H7 (cell line): Measurements from ENCODE around the gene SYNE3. TPM values are rescaled to one million over a fixed set of nuclear protein-coding genes. Genes with fewer than 3 reads are reported as not detected.

Experiments
- DNase-seq: peaks from one replicate; pipeline ENCODE4 v3.0.0; 2012
- H3K27me3 ChIP-seq: 2 replicates; pipeline ENCODE4 v1.6.0; 2011; ENCODE audit warnings: mild to moderate bottlenecking, low read length; ENCODE audit not compliant: control insufficient read depth, insufficient read depth
- H3K36me3 ChIP-seq: replicated peaks from 2 replicates; pipeline ENCODE4 v1.5.1; 2011; ENCODE audit warnings: low read length; ENCODE audit not compliant: control insufficient read depth, insufficient read depth
- H3K4me3 ChIP-seq: 2 replicates; pipeline ENCODE4 v1.5.1; 2011; ENCODE audit warnings: low read depth, mild to moderate bottlenecking, control low read depth, low read length, moderate library complexity; ENCODE audit not compliant: insufficient read depth
- total RNA-seq: library from RNA; depleted of rRNA; stranded (reverse); fragments of >200 nt; shearing (Covaris generic); gene quantifications from 2 replicates; pipeline ENCODE4 v1.2.3, GENCODE V29; 2014

The SYNE3 gene
- total RNA-seq, 1 experiment from 2014 or later: 0.31 TPM

DNA sequence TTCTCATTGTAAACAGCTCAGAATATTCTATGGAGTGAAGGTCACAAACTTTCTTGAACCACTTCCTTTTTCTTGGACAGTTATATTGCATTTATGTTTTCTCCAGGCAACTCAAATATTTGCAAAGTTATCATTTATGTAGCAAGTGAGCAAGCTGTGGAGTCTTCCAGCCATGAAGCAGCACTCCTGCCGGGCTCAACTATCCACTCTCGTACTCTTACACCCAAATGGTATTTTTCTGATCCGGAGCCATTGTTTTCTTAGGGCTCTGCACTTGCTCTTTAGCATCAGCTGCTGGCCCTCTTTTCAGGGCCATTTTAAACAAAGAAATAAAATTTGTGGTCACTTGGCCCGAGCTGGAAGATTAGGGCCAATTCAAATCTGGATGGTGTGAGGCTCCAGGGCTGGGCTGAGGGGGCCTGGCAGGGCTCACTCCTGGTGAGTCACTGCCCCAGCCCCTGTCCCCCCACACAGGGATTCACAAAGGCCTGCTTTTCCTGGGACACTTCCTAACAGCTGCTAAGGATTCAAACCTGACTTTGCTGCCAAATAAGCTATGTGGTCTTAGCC is 19.7 kb downstream of the SYNE3 start:
- Histone ChIP-seq H3K27me3 (no peaks in the 10 kb centered on the region), H3K4me3 (no peak overlapping the region), H3K36me3 (no peaks in the 10 kb centered on the region)
- DNase-seq: no peak

DNA sequence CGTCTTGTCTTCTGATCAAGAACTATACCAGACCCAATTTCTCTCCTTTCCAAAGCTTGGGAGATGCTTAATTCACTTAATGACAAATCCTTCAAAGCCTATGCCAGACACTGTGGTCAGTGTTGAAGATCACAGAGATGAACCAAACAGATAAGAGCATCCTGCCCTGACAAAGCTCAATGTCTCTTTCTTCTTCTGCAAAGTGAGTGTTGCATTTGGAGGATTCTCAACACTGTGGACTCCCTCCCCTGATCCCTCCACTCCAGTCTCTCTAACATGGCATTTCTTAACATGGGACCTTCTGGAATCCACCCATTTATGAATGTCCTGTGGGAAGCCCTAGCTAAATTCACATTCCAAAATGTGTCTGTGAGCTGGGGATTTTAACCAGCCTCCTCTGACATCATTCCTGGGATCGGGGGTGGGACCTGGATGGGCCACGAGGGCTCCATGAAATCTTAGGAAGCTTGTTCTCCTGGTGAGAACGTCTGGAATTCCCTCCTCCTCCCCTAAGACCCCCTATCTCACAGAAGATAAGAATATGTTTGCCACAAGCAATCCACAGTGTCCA is 20.3 kb downstream of the SYNE3 start:
- no peaks in the 10 kb centered on the region for H3K36me3 ChIP-seq
- no peaks in the 10 kb centered on the region for H3K27me3 ChIP-seq
- no peak for DNase-seq
- no peak overlapping the region for H3K4me3 ChIP-seq

DNA sequence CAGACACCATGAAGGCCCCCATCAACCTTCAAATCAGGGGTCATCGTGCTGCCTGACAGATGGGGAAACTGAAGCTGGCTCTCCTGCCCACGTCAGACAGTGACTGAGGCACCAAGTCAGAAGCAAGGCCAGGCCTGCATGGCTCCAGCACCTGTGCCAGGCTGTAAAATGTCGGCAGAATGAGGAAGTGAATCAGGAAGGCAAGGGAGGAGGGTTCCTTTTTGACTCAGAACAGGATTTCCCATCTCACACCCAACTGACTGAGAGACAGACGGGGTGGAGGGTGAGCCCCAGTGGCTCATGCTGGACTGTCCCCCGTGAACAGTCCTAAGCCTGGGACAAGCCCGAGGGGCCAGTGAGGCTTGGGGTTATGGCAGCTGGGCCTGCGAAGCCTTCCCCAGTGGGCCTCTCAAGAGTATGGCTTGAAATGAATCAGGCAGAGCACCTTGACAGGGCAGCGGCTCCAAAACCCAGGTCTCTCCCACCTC is 20.9 kb downstream of the SYNE3 start:
- no peaks in the 10 kb centered on the region for H3K27me3 ChIP-seq
- H3K36me3 ChIP-seq: no peaks in the 10 kb centered on the region
- H3K4me3 ChIP-seq: no peak overlapping the region
- DNase-seq: no peak

DNA sequence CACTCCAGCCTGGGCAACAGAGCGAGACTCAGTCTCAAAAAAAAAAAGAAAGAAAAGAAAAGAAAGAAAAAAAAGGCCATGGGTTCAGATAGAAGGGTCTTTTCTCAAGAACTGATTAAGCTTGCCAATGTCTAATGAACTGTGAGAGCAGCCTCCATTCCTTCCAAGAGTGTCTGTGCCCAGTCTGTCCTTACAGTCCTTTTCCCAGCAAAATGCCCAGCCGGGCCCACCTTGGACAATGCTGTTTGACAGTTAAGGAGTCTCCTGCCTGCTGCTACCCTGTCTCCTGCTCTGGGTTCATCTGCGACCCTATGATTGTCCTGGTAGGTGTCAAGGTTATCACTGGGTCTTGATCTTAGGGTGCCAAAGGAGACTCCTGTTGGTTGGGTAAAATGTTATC is 21.4 kb downstream of the SYNE3 start:
- H3K4me3 ChIP-seq: no peak overlapping the region
- H3K36me3 ChIP-seq: no peaks in the 10 kb centered on the region
- H3K27me3 ChIP-seq: no peaks in the 10 kb centered on the region
- no peak for DNase-seq

DNA sequence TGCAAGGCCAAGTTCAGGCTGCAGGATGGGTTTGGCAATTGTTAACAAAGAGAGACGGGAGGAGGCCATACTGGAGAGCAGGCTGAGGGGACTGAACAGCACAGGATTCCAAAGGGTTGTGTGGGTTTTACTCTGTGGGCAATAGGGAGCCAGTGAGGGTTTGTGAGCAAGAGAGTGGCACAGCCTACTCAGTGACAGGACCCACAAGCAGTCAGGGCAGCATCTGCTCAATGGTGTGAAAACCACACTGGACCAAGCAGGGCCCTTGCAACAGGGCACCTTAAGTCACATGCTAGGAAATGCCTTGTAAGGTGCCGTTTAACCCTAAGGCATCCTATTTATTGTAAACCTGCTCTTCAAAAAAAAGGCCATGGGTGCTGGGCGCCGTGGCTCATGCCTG is 22.0 kb downstream of the SYNE3 start:
- Histone ChIP-seq H3K27me3 (no peaks in the 10 kb centered on the region), H3K36me3 (no peaks in the 10 kb centered on the region), H3K4me3 (no peak overlapping the region)
- no peak for DNase-seq

DNA sequence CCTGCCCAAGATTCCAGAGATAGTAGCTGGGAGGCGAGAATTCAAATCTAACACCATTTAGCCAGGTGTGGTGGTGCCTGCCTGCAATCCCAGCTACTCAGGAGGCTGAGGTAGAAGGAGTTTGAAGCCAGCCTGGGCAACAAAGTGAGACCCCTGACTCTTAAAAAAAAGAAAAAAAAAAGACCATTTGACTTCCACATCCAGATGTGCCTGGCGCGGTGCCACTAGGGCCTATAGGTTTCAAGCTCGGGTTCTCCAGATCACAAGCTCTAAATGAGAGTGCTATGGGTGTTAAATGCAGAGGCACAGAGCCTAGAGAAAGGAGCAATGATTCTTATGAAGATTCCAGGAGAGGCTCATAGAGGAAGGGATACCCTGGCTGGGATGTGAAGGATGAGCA is 22.5 kb downstream of the SYNE3 start:
- Histone ChIP-seq H3K36me3 (no peaks in the 10 kb centered on the region), H3K4me3 (no peak overlapping the region), H3K27me3 (no peaks in the 10 kb centered on the region)
- DNase-seq: no peak

DNA sequence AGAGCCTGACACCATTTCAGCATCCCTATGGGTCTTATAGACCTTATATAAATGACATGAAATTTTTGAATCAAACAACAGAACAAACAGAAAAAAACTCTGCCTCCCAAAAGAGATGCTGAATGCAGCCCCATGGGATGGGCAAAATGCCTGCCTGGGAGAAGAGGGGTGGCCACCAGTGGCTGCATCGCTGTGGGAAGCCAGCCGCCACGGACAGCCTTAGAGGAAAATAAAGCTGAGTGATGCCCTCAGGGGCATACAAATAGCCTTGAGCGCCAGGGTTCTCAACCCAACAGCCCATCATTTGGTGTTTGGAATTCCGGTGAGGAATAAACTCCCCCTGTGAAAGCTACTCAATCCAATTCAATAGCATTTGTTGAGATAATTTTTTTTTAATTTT is 22.9 kb downstream of the SYNE3 start:
- Histone ChIP-seq H3K36me3 (no peaks in the 10 kb centered on the region), H3K27me3 (no peaks in the 10 kb centered on the region), H3K4me3 (no peak overlapping the region)
- DNase-seq: no peak

DNA sequence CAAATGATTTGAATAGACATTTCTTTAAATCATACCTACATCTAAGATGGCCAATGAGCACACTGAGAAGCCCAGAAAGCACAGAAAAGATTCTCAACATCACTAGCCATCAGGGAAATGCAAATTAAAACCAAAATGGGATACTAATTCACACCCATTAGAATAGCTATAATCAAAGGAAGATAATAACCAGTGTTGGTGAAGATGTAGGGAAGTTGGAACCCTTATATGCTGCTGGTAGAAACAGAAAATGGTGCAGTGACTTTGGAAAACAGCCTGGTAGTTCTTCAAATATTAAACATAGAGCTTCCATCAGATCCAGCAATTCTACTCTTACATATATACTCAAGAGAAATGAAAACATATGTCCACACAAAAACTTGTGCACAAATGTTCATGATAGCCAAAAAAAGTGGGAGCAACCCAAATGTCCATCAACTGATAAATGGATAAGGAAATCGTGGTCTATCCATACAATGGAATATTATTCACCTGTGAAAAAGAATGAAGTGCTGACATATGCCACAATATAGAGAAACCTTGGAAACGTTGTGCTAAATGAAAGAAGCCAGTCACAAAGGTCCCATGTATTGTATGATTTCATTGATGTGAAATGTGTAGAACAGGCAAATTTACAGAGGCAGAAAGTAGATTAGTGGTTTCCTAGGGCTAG is 24.4 kb downstream of the SYNE3 start:
- H3K36me3 ChIP-seq: no peaks in the 10 kb centered on the region
- no peaks in the 10 kb centered on the region for H3K27me3 ChIP-seq
- H3K4me3 ChIP-seq: no peak overlapping the region
- DNase-seq: no peak

DNA sequence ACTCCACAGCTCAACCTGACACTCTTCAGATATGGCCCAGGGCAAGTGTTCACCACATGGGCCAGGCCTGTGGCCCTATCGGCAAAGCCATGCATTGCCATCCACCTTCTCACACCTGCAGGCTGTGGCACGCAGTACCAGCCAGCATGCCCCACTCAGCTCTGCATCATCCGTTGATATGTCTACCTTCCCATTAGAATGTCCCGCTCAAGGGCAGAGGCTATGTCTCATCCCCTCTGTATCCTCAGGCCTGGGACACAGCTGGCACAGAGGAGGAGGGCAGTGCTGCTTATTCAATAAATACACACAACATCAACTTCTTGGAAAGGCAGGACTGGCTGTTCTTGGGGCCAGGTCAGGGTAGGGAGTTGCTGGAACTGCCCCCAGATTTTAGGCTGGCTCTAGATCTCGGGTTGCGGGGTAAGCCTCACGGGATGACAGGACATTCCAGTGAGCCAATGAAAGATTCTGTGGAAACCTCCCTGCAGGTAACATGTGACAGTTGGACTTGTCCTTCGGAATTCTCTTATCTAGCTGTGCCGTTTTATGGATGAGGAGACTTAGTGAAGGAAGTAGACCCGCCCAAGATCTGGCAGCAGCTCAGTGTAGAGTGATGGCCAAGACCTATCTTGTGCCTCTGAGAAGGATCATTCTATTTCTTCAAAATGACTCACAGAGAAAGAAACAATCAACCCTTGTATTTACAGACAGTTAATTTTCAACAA is 25.6 kb downstream of the SYNE3 start:
- no peak for DNase-seq
- H3K4me3 ChIP-seq: no peak overlapping the region
- H3K27me3 ChIP-seq: no peaks in the 10 kb centered on the region
- no peaks in the 10 kb centered on the region for H3K36me3 ChIP-seq

DNA sequence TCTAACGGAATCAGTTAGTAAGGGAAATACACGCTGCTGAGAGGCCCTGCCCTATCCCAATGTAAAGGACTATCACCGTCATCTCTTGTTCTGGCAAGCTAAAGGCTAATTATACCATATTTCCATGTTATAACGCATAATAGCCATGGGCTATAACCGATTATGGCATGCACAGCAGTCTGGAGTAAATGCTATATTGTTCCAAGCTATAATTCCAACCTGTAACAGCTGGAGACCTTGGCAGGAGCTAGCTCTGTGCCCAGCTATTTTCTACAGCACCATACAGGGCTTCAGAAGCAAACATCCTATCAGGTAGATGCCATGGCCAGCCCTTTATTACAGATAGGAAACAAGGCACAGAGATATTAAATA is 26.3 kb downstream of the SYNE3 start:
- DNase-seq: no peak
- no peaks in the 10 kb centered on the region for H3K36me3 ChIP-seq
- H3K27me3 ChIP-seq: no peaks in the 10 kb centered on the region
- H3K4me3 ChIP-seq: no peak overlapping the region

DNA sequence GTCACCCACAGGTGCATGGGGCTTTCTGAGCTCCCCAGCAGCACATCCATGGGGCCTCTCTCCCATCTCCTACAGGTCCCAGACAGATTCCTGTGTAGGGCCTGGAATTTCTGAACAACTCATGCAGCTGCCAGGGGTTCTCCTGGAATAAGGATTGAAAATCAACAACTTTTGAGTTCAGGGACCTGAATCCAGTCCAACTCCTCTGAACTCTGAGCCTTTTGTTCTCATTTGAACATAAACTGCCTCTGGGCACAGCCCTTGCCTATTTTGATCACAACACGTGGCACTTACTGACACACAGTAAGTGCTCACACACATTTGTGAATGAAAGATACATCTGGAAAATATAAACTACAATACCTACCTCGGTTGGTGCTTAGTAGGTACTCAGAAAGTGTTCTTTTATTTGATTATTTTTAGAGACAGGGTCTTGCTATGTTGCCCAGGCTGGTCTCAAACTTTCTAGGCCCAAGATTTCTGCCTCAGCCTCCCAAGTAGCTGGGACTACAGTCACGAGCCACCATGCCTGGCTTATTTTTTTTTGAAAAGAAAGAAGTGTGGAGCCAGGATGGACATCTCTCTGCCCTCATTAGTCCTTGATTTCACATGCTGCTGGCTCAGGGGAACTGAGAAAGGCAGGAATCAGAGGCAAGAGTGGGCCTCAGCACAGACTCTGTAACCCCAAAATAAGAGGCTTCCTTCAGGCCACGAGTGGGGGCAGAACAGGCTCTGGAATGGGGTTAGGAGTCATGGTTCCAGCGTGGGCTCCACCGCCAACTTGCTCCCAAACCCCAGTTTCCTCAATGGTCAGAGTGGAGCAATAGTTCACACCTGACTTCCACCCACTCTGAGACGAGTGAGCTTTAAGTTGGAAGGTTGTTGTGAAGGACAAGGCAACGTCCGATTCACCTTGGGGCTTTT is 27.0 kb downstream of the SYNE3 start:
- H3K36me3 ChIP-seq: no peaks in the 10 kb centered on the region
- H3K4me3 ChIP-seq: no peak overlapping the region
- DNase-seq: no peak
- no peaks in the 10 kb centered on the region for H3K27me3 ChIP-seq

DNA sequence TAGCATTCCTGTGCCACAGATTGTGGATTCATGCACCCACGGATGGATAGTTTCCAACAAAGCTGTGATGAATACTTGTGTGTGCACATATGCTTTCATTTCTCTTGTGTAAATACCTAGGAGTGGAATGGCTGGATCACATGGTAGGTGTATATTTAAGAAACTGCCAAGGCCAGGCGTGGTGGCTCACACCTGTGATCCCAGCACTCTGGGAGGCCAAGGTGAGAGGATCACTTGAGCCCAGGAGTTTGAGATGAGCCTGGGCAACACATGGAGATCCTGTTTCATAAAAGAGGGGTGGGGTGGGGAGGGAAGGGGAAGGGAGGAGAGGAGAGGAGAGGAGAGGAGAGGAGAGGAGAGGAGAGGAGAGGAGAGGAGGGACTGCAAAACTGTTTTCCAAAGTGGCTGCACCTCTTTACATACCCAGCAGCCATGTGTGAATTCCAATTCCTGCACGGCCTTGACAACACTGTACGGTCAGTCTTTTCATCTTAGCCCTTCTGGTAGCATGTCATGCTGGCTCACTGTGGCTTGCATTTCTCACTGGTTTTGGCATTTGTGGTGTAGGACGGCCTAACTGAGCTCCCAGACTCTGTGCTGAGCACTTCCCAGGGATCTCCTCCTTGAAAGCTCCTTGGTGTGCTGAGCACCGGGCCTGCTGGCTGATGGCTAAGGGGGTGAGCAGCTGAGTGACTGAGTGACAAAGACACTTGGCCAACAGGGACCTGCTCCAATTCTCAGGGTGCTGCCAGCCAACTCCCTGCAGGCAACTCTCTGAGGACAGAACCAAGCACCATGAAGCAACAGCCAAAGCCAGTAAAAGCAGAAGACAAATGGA is 27.9 kb downstream of the SYNE3 start:
- Histone ChIP-seq H3K36me3 (no peaks in the 10 kb centered on the region), H3K27me3 (no peaks in the 10 kb centered on the region), H3K4me3 (no peak overlapping the region)
- no peak for DNase-seq

DNA sequence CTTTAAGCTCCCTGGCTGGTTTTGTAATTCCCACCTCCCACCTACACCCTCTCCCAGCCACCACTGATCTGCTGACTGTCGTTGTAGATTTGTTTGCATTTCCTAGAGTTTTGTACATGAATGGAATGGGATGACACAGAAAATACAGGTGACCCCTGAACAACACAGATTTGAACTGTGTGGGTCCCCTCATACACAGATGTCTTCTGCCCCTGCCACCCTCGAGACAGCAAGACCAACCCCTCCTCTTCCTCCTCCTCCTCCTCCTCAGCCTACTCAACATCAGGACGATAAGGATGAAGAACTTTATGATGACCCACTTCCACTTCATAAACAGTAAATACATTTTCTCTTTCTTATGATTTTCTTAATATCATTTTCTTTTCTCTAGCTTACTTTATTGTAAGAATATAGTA is 28.8 kb downstream of the SYNE3 start:
- H3K27me3 ChIP-seq: no peaks in the 10 kb centered on the region
- no peaks in the 10 kb centered on the region for H3K36me3 ChIP-seq
- H3K4me3 ChIP-seq: no peak overlapping the region
- DNase-seq: no peak
